Activated CD4-positive, alpha-beta memory T cell treated with anti-CD3 and anti-CD28 coated beads for 36 hours (primary cell): ENCODE data around the gene TAF3. TPM values are rescaled to one million over a fixed set of nuclear protein-coding genes. Genes with fewer than 3 reads are reported as not detected.

Experiments
- CTCF ChIA-PET: fragments of 350-600 bp; sonication (Branson Sonifier 250); formaldehyde crosslinking; loops from one replicate; lab custom pipeline; 2021; ENCODE audit warnings: antibody characterized with exemption, inconsistent platforms; lab: Charles Lee
- POLR2A ChIA-PET: fragments of 350-600 bp; sonication (Branson Sonifier 250); formaldehyde crosslinking; loops from one replicate; lab custom pipeline; 2021; ENCODE audit warnings: antibody characterized with exemption; lab: Charles Lee
- DNase-seq: peaks from one replicate; pipeline ENCODE4 v3.0.0-alpha.2; 2020
- H3K27ac Mint-ChIP-seq: one replicate; pipeline ENCODE4 v1.8.0; 2021; ENCODE audit warnings: mixed read lengths
- H3K27me3 Mint-ChIP-seq: one replicate; pipeline ENCODE4 v1.8.0; 2021; ENCODE audit warnings: mixed read lengths
- H3K36me3 Mint-ChIP-seq: one replicate; pipeline ENCODE4 v1.8.0; 2021; ENCODE audit warnings: mixed read lengths
- H3K4me1 Mint-ChIP-seq: one replicate; pipeline ENCODE4 v1.8.0; 2021; ENCODE audit warnings: low read depth, mixed read lengths
- H3K4me3 Mint-ChIP-seq: one replicate; pipeline ENCODE4 v1.8.0; 2021; ENCODE audit warnings: mild to moderate bottlenecking, mixed read lengths
- H3K9me3 Mint-ChIP-seq: one replicate; pipeline ENCODE4 v1.8.0; 2021; ENCODE audit warnings: mixed read lengths
- intact Hi-C: fragments of 100-400 bp; cut with micrococcal nuclease; formaldehyde crosslinking; loops from one replicate; pipeline ENCODE4 v1.15.1; 2023
- total RNA-seq, 2 experiments: library from RNA; stranded (reverse); gene quantifications; one replicate each; pipeline ENCODE4 v1.2.3, GENCODE V29; 2021

Gene TAF3
- total RNA-seq, 2 experiments from 2014 or later: 12.2 to 12.3 TPM

- no peak overlapping the region for H3K4me3 Mint-ChIP-seq
- H3K27ac Mint-ChIP-seq: no peak overlapping the region
- H3K4me1 Mint-ChIP-seq: no peaks in the 10 kb centered on the region
- H3K27me3 Mint-ChIP-seq: no peaks in the 10 kb centered on the region
- H3K9me3 Mint-ChIP-seq: no peaks in the 10 kb centered on the region
- intact Hi-C loops: no loop called here
- CTCF ChIA-PET: no interaction called here
- H3K36me3 Mint-ChIP-seq: peaks cover 1% of the 10 kb centered on the region
- no peak for DNase-seq
- POLR2A ChIA-PET: no interaction called here
Observed at GRCh38 chr10:7913126-7913872, 95.0 kb downstream of the TAF3 start.

GRCh38 chr10:7915923-7916536, 97.7 kb downstream of the TAF3 start:
- H3K27ac Mint-ChIP-seq: no peak overlapping the region
- ChIA-PET POLR2A (no interaction called here), CTCF (interaction anchor here (0.7 kb wide), 1 partner anchor 817 kb away, joined by 3 read pairs; no protein-coding TSS in a partner anchor)
- H3K4me3 Mint-ChIP-seq: no peak overlapping the region
- intact Hi-C loops: no loop called here
- no peak for DNase-seq
- no peaks in the 10 kb centered on the region for H3K9me3 Mint-ChIP-seq
- no peaks in the 10 kb centered on the region for H3K36me3 Mint-ChIP-seq
- no peaks in the 10 kb centered on the region for H3K27me3 Mint-ChIP-seq
- H3K4me1 Mint-ChIP-seq: no peaks in the 10 kb centered on the region

GRCh38 chr10:7917736-7918135, 99.4 kb downstream of the TAF3 start:
- no peaks in the 10 kb centered on the region for H3K36me3 Mint-ChIP-seq

GRCh38 chr10:7922707-7923106, 104.4 kb downstream of the TAF3 start:
- Mint-ChIP-seq H3K9me3 (no peaks in the 10 kb centered on the region), H3K27me3 (no peaks in the 10 kb centered on the region), H3K4me1 (peaks cover 6% of the 10 kb centered on the region), H3K4me3 (no peak overlapping the region), H3K36me3 (no peaks in the 10 kb centered on the region), H3K27ac (no peak overlapping the region)
- DNase-seq: no peak
- intact Hi-C loops: no loop called here
- POLR2A ChIA-PET: no interaction called here
- CTCF ChIA-PET: no interaction called here

More at GRCh38 chr10:7917736-7918135, 99.4 kb downstream of the TAF3 start:
- intact Hi-C loops: no loop called here
- Mint-ChIP-seq H3K4me1 (no peaks in the 10 kb centered on the region), H3K27ac (no peak overlapping the region), H3K9me3 (no peaks in the 10 kb centered on the region), H3K27me3 (no peaks in the 10 kb centered on the region), H3K4me3 (no peak overlapping the region)
- CTCF ChIA-PET: no interaction called here
- POLR2A ChIA-PET: no interaction called here
- DNase-seq: no peak

GRCh38 chr10:7928536-7928935, 110.2 kb downstream of the TAF3 start:
- intact Hi-C loops: no loop called here
- H3K4me1 Mint-ChIP-seq: peaks cover 6% of the 10 kb centered on the region

DNA sequence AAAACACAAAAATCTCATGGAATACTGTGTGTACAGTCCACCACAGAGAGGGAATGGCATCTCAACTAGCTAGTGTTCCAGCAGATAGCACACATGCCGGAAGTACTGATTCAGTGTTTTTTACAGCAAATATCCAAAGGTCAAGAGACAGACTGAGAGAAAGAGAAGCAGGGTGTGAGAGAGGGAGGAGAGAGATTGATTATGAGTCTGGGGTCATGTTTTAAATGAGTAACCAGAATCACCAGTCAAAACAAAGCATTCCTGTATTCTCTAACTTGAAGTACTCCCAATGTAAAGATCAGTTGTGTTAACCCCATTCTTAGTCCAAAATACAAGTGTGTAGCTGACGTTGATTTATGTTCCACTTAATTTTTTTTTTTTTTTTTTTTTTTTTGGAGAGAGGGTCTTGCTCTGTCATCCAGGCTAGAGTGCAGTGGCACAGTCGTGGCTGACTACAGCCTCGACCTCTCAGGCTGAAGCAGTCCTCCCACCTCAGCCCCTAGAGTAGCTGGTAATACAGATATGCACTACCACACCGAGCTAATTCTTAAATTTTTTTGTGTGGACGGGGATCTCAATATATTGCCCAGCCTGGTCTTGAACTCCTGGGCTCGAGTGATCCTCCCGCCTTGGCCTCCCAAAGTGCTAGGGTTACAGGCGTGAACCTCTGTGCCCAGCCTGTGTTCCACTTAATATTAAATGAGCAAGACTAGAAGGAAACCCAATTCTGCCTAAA, 114.2 kb downstream of the TAF3 start:
- H3K27ac Mint-ChIP-seq: no peak overlapping the region
- DNase-seq: no peak
- peaks cover 19% of the 10 kb centered on the region for H3K36me3 Mint-ChIP-seq
- no peaks in the 10 kb centered on the region for H3K27me3 Mint-ChIP-seq
- intact Hi-C loops: no loop called here
- H3K4me3 Mint-ChIP-seq: no peak overlapping the region
- no peaks in the 10 kb centered on the region for H3K4me1 Mint-ChIP-seq
- peaks cover 11% of the 10 kb centered on the region for H3K9me3 Mint-ChIP-seq
- POLR2A ChIA-PET: interaction anchor here (0.6 kb wide), 1 partner anchor 12 kb away, joined by 3 read pairs; no protein-coding TSS in a partner anchor
- CTCF ChIA-PET: no interaction called here

More at GRCh38 chr10:7928536-7928935, 110.2 kb downstream of the TAF3 start:
- Mint-ChIP-seq H3K4me3 (no peak overlapping the region), H3K9me3 (no peaks in the 10 kb centered on the region), H3K36me3 (no peaks in the 10 kb centered on the region), H3K27me3 (no peaks in the 10 kb centered on the region), H3K27ac (no peak overlapping the region)
- ChIA-PET POLR2A (no interaction called here), CTCF (no interaction called here)
- DNase-seq: no peak

- H3K9me3 Mint-ChIP-seq: peaks cover 16% of the 10 kb centered on the region
- POLR2A ChIA-PET: interaction anchor here (0.6 kb wide), 1 partner anchor 13 kb away, joined by 3 read pairs; no protein-coding TSS in a partner anchor
Observed at GRCh38 chr10:7933262-7933661, 115.0 kb downstream of the TAF3 start.

GRCh38 chr10:7933757-7934156, 115.5 kb downstream of the TAF3 start:
- Mint-ChIP-seq H3K4me3 (no peak overlapping the region), H3K9me3 (peaks cover 21% of the 10 kb centered on the region), H3K36me3 (peaks cover 29% of the 10 kb centered on the region), H3K27me3 (no peaks in the 10 kb centered on the region), H3K27ac (no peak overlapping the region), H3K4me1 (peaks cover 6% of the 10 kb centered on the region)
- DNase-seq: no peak
- intact Hi-C loops: no loop called here
- POLR2A ChIA-PET: no interaction called here
- CTCF ChIA-PET: no interaction called here

More at GRCh38 chr10:7933262-7933661, 115.0 kb downstream of the TAF3 start:
- no peaks in the 10 kb centered on the region for H3K27me3 Mint-ChIP-seq
- H3K27ac Mint-ChIP-seq: no peak overlapping the region
- intact Hi-C loops: no loop called here
- no peak for DNase-seq
- peaks cover 24% of the 10 kb centered on the region for H3K36me3 Mint-ChIP-seq
- CTCF ChIA-PET: no interaction called here
- peaks cover 2% of the 10 kb centered on the region for H3K4me1 Mint-ChIP-seq
- H3K4me3 Mint-ChIP-seq: no peak overlapping the region

DNA sequence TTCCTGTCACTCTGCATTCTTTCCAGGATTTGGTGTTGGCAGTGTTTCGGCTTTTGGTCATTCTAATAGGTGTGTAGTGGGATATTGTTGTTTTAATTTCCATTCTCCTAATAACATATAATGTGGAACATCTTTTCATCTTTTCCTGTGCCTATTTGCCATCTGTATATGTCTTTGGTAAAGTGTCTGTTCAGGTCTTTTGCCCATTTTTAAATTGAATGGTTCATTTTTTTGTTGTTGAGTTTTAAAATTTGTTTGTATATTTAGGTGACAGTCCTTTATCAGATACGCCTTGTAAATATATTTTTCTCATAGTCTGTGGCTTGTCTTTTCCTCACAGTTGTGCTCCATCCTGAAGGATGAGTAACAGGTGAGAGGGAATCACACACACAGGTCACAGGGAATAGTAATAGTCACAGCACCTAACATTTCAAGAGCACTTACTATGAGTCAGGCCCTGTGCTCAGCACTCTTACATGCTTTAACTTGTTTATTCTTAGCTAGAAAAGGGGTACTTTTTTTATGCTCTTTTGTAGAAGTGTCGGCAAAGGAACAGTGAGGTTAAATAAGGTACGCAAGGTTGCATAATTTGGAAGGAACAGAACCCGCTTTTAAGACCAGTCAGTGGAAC, 119.1 kb downstream of the TAF3 start:
- Mint-ChIP-seq H3K4me3 (no peak overlapping the region), H3K36me3 (peaks cover 30% of the 10 kb centered on the region), H3K27ac (no peak overlapping the region), H3K9me3 (peaks cover 29% of the 10 kb centered on the region), H3K27me3 (no peaks in the 10 kb centered on the region), H3K4me1 (peaks cover 12% of the 10 kb centered on the region)
- intact Hi-C loops: no loop called here
- ChIA-PET CTCF (no interaction called here), POLR2A (no interaction called here)
- no peak for DNase-seq

- no peak overlapping the region for H3K4me3 Mint-ChIP-seq
- H3K27ac Mint-ChIP-seq: no peak overlapping the region
- peaks cover 25% of the 10 kb centered on the region for H3K9me3 Mint-ChIP-seq
- no peak for DNase-seq
- peaks cover 20% of the 10 kb centered on the region for H3K36me3 Mint-ChIP-seq
- peaks cover 31% of the 10 kb centered on the region for H3K4me1 Mint-ChIP-seq
- intact Hi-C loops: no loop called here
- no peaks in the 10 kb centered on the region for H3K27me3 Mint-ChIP-seq
- ChIA-PET POLR2A (no interaction called here), CTCF (interaction anchor here (0.6 kb wide), 1 partner anchor 174 kb away, joined by 3 read pairs; no protein-coding TSS in a partner anchor)
Observed at GRCh38 chr10:7941576-7941975, 123.3 kb downstream of the TAF3 start.

- Mint-ChIP-seq H3K27ac (no peak overlapping the region), H3K27me3 (no peaks in the 10 kb centered on the region), H3K9me3 (peaks cover 18% of the 10 kb centered on the region), H3K4me3 (no peak overlapping the region), H3K36me3 (peaks cover 15% of the 10 kb centered on the region), H3K4me1 (peaks cover 32% of the 10 kb centered on the region)
- no peak for DNase-seq
- ChIA-PET POLR2A (no interaction called here), CTCF (no interaction called here)
- intact Hi-C loops: no loop called here
Observed at GRCh38 chr10:7942316-7942715, 124.0 kb downstream of the TAF3 start.

GRCh38 chr10:7942859-7943258, 124.6 kb downstream of the TAF3 start:
- peaks cover 15% of the 10 kb centered on the region for H3K36me3 Mint-ChIP-seq
- peaks cover 34% of the 10 kb centered on the region for H3K4me1 Mint-ChIP-seq
- ChIA-PET CTCF (no interaction called here), POLR2A (no interaction called here)
- H3K27me3 Mint-ChIP-seq: no peaks in the 10 kb centered on the region
- peaks cover 15% of the 10 kb centered on the region for H3K9me3 Mint-ChIP-seq
- DNase-seq: no peak
- H3K27ac Mint-ChIP-seq: no peak overlapping the region
- intact Hi-C loops: no loop called here
- H3K4me3 Mint-ChIP-seq: no peak overlapping the region
